ENCODE results near the gene HTR3D.

HTR3D gene

GRCh38 chr3:183988216-183988790 lies 43.2 kb upstream of the HTR3D start:
- no peak for DNase-seq (ENCODE audit: low read depth)
- H3K4me3 ChIP-seq (ENCODE audit: low read depth, low read length), result no peak overlapping the region
- TF ChIP-seq POLR2A (IDR thresholded peaks at IDR 0.05; ENCODE audit: extremely low read depth, insufficient read length) (no peak), MYC (IDR thresholded peaks at IDR 0.05; ENCODE audit: low read depth, low read length) (no peak), MAX (IDR thresholded peaks at IDR 0.05; ENCODE audit: low read depth, low read length) (no peak), CTCF (IDR thresholded peaks at IDR 0.05; ENCODE audit: low read depth, low read length) (no peak)

GRCh38 chr3:183991403-183991802 lies 40.1 kb upstream of the HTR3D start:
- no peak for DNase-seq (ENCODE audit: low read depth)
- TF ChIP-seq POLR2A (IDR thresholded peaks at IDR 0.05; ENCODE audit: extremely low read depth, insufficient read length) (no peak), CTCF (IDR thresholded peaks at IDR 0.05; ENCODE audit: low read depth, low read length) (no peak), MYC (IDR thresholded peaks at IDR 0.05; ENCODE audit: low read depth, low read length) (no peak), MAX (IDR thresholded peaks at IDR 0.05; ENCODE audit: low read depth, low read length) (no peak)
- H3K4me3 ChIP-seq (ENCODE audit: low read depth, low read length), result no peak overlapping the region

GRCh38 chr3:184001761-184002160 lies 29.8 kb upstream of the HTR3D start:
- no peak for TF ChIP-seq MAX (IDR thresholded peaks at IDR 0.05; ENCODE audit: low read depth, low read length)
- no peak for TF ChIP-seq MYC (IDR thresholded peaks at IDR 0.05; ENCODE audit: low read depth, low read length)
- no peak for TF ChIP-seq CTCF (IDR thresholded peaks at IDR 0.05; ENCODE audit: low read depth, low read length)
- TF ChIP-seq POLR2A (IDR thresholded peaks at IDR 0.05; ENCODE audit: extremely low read depth, insufficient read length), result no peak
- H3K4me3 ChIP-seq (ENCODE audit: low read depth, low read length), result no peak overlapping the region
- no peak for DNase-seq (ENCODE audit: low read depth)

GRCh38 chr3:184002469-184002868 lies 29.1 kb upstream of the HTR3D start:
- H3K4me3 ChIP-seq (ENCODE audit: low read depth, low read length), result no peak overlapping the region
- TF ChIP-seq POLR2A (IDR thresholded peaks at IDR 0.05; ENCODE audit: extremely low read depth, insufficient read length) (no peak), MAX (IDR thresholded peaks at IDR 0.05; ENCODE audit: low read depth, low read length) (no peak), MYC (IDR thresholded peaks at IDR 0.05; ENCODE audit: low read depth, low read length) (no peak), CTCF (IDR thresholded peaks at IDR 0.05; ENCODE audit: low read depth, low read length) (no peak)
- DNase-seq (ENCODE audit: low read depth), result no peak

- no peak overlapping the region for H3K4me3 ChIP-seq (ENCODE audit: low read depth, low read length)
- DNase-seq (ENCODE audit: low read depth), result no peak
- TF ChIP-seq MYC (IDR thresholded peaks at IDR 0.05; ENCODE audit: low read depth, low read length), result no peak
- no peak for TF ChIP-seq POLR2A (IDR thresholded peaks at IDR 0.05; ENCODE audit: extremely low read depth, insufficient read length)
- no peak for TF ChIP-seq CTCF (IDR thresholded peaks at IDR 0.05; ENCODE audit: low read depth, low read length)
- no peak for TF ChIP-seq MAX (IDR thresholded peaks at IDR 0.05; ENCODE audit: low read depth, low read length)
Observed at GRCh38 chr3:184003187-184003967, 28.2 kb upstream of the HTR3D start.
